ENCODE data around the gene ATP2A3.

ATP2A3 gene

GRCh38 chr17:3892095-3892998 lies 71.9 kb downstream of the ATP2A3 start:
- DNase-seq (ENCODE audit: low read depth in 2 of 2) = peak; percentile 31 to 47

DNA sequence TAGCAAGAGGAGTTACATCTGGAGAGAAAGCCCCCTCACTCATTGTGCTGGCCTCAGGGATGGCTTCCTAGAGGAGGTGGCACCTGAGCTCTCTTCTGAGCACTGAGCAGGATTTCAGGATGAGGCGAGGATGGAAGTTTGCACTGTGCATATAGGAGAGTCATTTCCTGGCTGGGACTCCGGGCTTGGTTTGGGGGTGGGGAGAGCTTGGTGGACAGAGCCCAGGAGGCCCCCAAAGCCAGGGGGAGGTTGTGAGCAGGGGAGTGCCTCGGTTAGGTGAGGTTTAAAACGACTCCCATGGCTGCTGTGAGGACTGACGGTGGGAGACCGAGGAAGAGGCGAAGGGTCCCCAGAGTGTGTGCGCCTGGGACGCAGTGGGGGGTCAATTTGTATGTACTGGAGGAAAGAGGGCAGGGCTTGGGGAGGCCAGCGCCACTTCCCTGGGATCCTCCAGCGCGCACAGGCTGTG lies 72.6 kb downstream of the ATP2A3 start:
- DNase-seq (ENCODE audit: low read depth in 2 of 2) = no peak

GRCh38 chr17:3890878-3891219 lies 73.4 kb downstream of the ATP2A3 start:
- DNase-seq (ENCODE audit: low read depth in 2 of 2) = no peak

GRCh38 chr17:3890082-3890877 lies 74.0 kb downstream of the ATP2A3 start:
- no peak for DNase-seq (ENCODE audit: low read depth in 2 of 2)

- DNase-seq (ENCODE audit: low read depth in 2 of 2) = no peak
Measured at GRCh38 chr17:3889325-3890012, 74.8 kb downstream of the ATP2A3 start.

- no peak for DNase-seq (ENCODE audit: low read depth in 2 of 2)
Measured at GRCh38 chr17:3888343-3889171, 75.7 kb downstream of the ATP2A3 start.

DNA sequence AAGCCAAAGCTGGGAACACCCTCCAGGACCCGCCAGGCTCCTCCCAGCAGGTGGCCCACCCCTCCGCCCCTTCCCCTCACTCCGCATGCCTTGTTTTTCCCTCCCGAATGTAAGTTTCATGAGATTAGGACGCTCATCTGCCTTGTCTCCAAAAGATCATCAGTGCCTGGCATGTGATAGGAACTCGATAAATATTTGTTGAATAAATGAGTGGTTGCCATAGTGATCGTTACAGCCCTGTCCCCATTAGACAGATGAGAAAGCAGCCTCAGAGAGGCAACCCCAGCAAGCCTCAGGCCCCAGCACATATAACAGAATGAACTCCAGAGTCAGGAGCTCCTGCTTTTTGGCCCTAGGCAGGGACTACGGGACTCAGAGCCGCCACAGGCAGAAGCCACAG lies 76.4 kb downstream of the ATP2A3 start:
- no peak for DNase-seq (ENCODE audit: low read depth in 2 of 2)

- no peak for DNase-seq (ENCODE audit: low read depth in 2 of 2)
Measured at GRCh38 chr17:3887394-3887793, 76.8 kb downstream of the ATP2A3 start.

GRCh38 chr17:3886776-3887175 lies 77.5 kb downstream of the ATP2A3 start:
- DNase-seq (ENCODE audit: low read depth in 2 of 2) = no peak

DNA sequence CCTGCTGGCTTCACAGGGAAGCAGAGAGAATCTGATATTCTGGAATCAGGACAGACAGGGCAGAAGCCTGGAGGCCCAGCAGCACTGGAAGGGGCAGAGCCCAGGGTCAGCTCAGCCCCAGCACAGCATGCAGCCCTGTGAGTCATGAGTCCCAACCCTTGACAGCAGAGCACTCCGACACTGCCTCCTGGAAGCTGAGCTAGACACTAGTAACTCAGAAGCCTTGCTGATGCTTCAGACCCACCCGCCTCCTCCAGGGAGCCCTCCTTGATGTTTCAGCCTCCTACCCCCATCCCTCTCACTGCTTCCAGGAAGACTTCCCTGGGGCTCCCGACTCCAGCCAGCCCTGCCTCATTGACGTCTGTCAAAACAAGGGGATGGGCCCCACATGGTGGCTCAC lies 78.3 kb downstream of the ATP2A3 start:
- DNase-seq (ENCODE audit: low read depth in 2 of 2) = no peak

- no peak for DNase-seq (ENCODE audit: low read depth in 2 of 2)
Measured at GRCh38 chr17:3885271-3885670, 79.0 kb downstream of the ATP2A3 start.

GRCh38 chr17:3884188-3884587 lies 80.0 kb downstream of the ATP2A3 start:
- DNase-seq (ENCODE audit: low read depth in 2 of 2) = no peak

DNA sequence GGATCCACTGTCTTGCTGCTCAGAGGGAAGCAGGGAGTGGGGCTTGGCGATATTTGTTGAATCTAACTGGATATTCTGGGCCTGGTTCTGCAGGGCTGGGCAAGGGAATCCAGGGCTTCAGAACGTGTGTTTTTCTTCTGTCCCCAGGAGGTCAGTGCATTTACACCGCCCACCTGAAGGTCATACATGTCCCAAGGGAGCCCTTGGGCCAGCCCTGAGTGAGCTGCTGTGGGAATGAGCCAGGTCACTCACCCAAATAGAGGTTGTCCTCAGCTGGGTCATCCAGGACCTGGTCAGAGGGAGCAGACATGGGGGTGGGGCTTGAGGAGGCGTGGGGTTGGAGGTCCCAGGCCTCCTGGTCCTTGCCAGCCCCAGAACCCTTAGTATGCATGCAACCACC lies 82.0 kb downstream of the ATP2A3 start:
- no peak for DNase-seq (ENCODE audit: low read depth in 2 of 2)

DNA sequence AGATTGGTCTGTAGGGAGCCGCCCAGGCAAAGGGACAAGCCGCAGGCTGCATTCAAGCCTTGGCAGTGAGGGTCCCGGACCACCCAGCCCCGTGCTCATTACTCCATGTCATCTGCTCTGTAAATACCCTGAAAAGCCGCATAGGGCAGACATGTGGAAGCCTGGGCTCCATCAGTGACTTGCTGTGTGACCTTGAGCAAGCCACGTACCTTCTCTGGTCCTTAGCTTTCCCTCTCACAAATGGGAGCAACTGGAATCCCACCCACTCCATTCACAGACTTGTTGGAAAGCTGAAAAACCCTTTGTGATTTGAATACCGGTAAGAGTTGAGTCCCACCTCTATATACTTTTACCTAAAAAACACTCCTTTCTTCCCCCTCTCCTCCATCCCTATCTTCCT lies 83.3 kb downstream of the ATP2A3 start:
- no peak for DNase-seq (ENCODE audit: low read depth in 2 of 2)

DNA sequence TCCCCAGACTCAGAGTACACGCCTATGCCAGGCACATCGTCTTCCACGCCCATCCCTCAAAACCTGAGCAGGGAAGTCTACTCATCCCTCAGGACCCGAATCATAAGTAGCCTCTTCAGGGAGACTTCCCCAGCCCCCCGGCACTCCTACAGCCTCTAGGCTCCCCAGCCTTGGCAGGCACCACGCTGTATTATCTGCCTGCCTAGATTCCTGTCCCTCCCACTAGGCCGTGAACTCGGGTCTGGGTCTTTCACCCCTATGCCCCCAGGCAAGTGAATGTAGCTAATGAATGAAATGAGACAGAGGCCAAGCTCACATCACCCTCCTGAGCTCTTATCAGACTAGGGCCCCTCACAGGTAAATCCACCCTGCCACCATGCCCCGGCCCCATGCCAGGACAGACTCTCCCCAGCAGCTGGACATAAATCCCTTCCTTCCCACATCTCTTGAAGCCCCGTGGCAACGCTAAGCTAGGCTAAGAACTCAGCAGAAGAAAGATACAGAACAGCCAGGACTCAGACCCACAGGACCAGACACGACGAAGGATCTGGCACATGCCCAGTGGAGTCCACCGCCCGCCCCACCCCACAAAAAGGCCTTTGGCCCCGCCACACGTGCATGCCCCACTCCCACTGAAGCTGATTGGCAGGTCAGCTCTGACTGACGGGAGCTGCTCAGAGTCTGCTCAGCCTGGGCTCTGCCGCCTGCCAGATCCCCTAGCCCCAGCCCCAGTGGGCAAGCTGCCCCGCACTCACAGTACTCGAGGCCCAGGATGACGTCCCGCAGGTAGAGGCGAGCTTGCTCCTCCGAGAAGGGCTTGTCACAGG lies 84.4 kb downstream of the ATP2A3 start:
- DNase-seq (ENCODE audit: low read depth in 2 of 2) = no peak

- DNase-seq (ENCODE audit: low read depth in 2 of 2) = no peak
Measured at GRCh38 chr17:3879186-3879585, 85.1 kb downstream of the ATP2A3 start.

GRCh38 chr17:3877220-3877619 lies 87.0 kb downstream of the ATP2A3 start:
- DNase-seq (ENCODE audit: low read depth in 2 of 2) = no peak

- no peak for DNase-seq (ENCODE audit: low read depth in 2 of 2)
Measured at GRCh38 chr17:3875317-3875716, 88.9 kb downstream of the ATP2A3 start.
